GM12878 (cell line): ENCODE measurements around the gene SMOC2. TPM values are rescaled to one million over a fixed set of nuclear protein-coding genes. Genes with fewer than 3 reads are reported as not detected.

Source experiments
- ATAC-seq: fragments of 200-7000 bp; cut with Tn5 transposase; 3 replicates; pipeline ENCODE4 v1.9.1; 2020; ENCODE audit warnings: mild to moderate bottlenecking, moderate library complexity
- BruUV-seq: library from RNA; stranded (reverse); fragments of 400-500 nt; replicated peaks from 2 replicates; lab custom pipeline; 2021; lab: Mats Ljungman, UMichigan
- CTCF ChIA-PET: fragments of 300-600 bp; sonication (Branson Sonifier 250); formaldehyde crosslinking; extraction: SDS; loops from one replicate; lab custom pipeline; 2021; ENCODE audit warnings: inconsistent platforms; lab: Yijun Ruan, JAX
- POLR2A ChIA-PET: fragments of 350-600 bp; formaldehyde crosslinking; extraction: SDS; loops from one replicate; lab custom pipeline; 2021; ENCODE audit warnings: inconsistent platforms; lab: Charles Lee
- RAD21 ChIA-PET: fragments of 300-600 bp; sonication (Branson Sonifier 250); formaldehyde crosslinking; loops from one replicate; lab custom pipeline; 2023; ENCODE audit warnings: antibody characterized with exemption; ENCODE audit not compliant: unreplicated experiment; lab: Charles Lee
- SMC1A ChIA-PET: fragments of 300-600 bp; sonication (Branson Sonifier 250); formaldehyde crosslinking; loops from one replicate; lab custom pipeline; 2023; ENCODE audit not compliant: unreplicated experiment, uncharacterized antibody; lab: Charles Lee
- DNase-seq: peaks from one replicate; pipeline ENCODE4 v3.0.0-alpha.2; 2011; ENCODE audit warnings: low read depth, low spot score
- FAIRE-seq: peaks from 3 replicates; lab custom pipeline; 2011; peaks lifted over from hg19 to GRCh38; lab: Jason Lieb, UNC
- H2AFZ ChIP-seq: 2 replicates; pipeline ENCODE4 v1.6.0; 2011; ENCODE audit warnings: low read depth, low read length, control low read depth; ENCODE audit not compliant: control insufficient read depth
- H3K27ac ChIP-seq: 2 replicates; pipeline ENCODE4 v1.5.1; 2011; ENCODE audit warnings: control low read depth; ENCODE audit not compliant: control insufficient read depth, insufficient read depth
- H3K27me3 ChIP-seq, 2 experiments: replicated peaks in 1 of 2; 2 replicates each; pipeline versions ENCODE4 v1.6.0 to v1.6.1; 2011; ENCODE audit warnings: low read length in 1 of 2; ENCODE audit not compliant: control insufficient read depth in 2 of 2, insufficient read depth in 2 of 2
- H3K36me3 ChIP-seq, 2 experiments: 2 replicates each; pipeline ENCODE4 v1.5.1; 2011; ENCODE audit warnings: low read length in 1 of 2; ENCODE audit not compliant: control insufficient read depth in 2 of 2, insufficient read depth in 2 of 2
- H3K4me1 ChIP-seq: 2 replicates; pipeline ENCODE4 v1.6.1; 2011; ENCODE audit warnings: mild to moderate bottlenecking, low read length, moderate library complexity, mixed read lengths; ENCODE audit not compliant: control insufficient read depth, insufficient read depth
- H3K4me2 ChIP-seq: 2 replicates; pipeline ENCODE4 v1.6.0; 2011; ENCODE audit warnings: control low read depth; ENCODE audit not compliant: control insufficient read depth, insufficient read depth
- H3K4me3 ChIP-seq: fragments of 200-600 bp; sonication (generic); 2 replicates; pipeline ENCODE4 v1.5.1; 2016
- H3K79me2 ChIP-seq: 2 replicates; pipeline ENCODE4 v1.6.0; 2011; ENCODE audit warnings: low read length; ENCODE audit not compliant: control insufficient read depth, insufficient read depth
- H3K9ac ChIP-seq: 2 replicates; pipeline ENCODE4 v1.8.0; 2011; ENCODE audit warnings: low read length, control low read depth, mixed read lengths; ENCODE audit not compliant: control insufficient read depth, insufficient read depth
- H3K9me3 ChIP-seq: replicated peaks from 3 replicates; pipeline ENCODE4 v1.5.1; 2011; ENCODE audit warnings: mild to moderate bottlenecking, low read length; ENCODE audit not compliant: control insufficient read depth, insufficient read depth
- H4K20me1 ChIP-seq: 2 replicates; pipeline ENCODE4 v1.6.0; 2011; ENCODE audit not compliant: control insufficient read depth, insufficient read depth
- BRCA1 ChIP-seq: IDR thresholded peaks from 2 replicates; pipeline ENCODE4 v1.6.1; 2011; ENCODE audit warnings: low read depth, low read length, improper control_type of control experiment
- EGR1 ChIP-seq, 2 experiments: IDR thresholded peaks; 1 replicate in 1 of 2; 2 replicates in 1 of 2; pipeline ENCODE4 v1.6.1; 2011 to 2012; ENCODE audit warnings: low read depth in 2 of 2, low read length in 2 of 2, borderline replicate concordance in 1 of 2, mild to moderate bottlenecking in 1 of 2, moderate library complexity in 1 of 2
- FOS ChIP-seq: IDR thresholded peaks from 3 replicates; pipeline ENCODE4 v1.6.1; 2011; ENCODE audit warnings: borderline replicate concordance; ENCODE audit not compliant: insufficient read length; ENCODE audit errors: extremely low read depth
- FOXM1 ChIP-seq: IDR thresholded peaks from 2 replicates; pipeline ENCODE4 v1.6.1; 2012; ENCODE audit warnings: low read depth, mild to moderate bottlenecking, inconsistent platforms, low read length, moderate library complexity
- NFYA ChIP-seq: IDR thresholded peaks from 2 replicates; pipeline ENCODE4 v1.6.1; 2011; ENCODE audit warnings: low read depth, mild to moderate bottlenecking, low read length, improper control_type of control experiment, borderline replicate concordance
- ZNF384 ChIP-seq: IDR thresholded peaks from 2 replicates; pipeline ENCODE4 v1.6.1; 2012; ENCODE audit warnings: low read depth, mild to moderate bottlenecking, low read length, improper control_type of control experiment, borderline replicate concordance
- WGBS: methylation state at CpG from one replicate; pipeline ENCODE4 v1.1.6; 2016; ENCODE audit warnings: low lambda C conversion rate; ENCODE audit not compliant: insufficient replicate concordance, insufficient coverage; ENCODE audit errors: missing lambda C conversion rate; 5-methylcytosine and 5-hydroxymethylcytosine counted together
- in situ Hi-C: fragments of 300-500 bp; cut with MboI; formaldehyde crosslinking; loops from 9 replicates; pipeline ENCODE4 v1.14.3; 2018; ENCODE audit warnings: mixed read lengths
- intact Hi-C: fragments of 100-400 bp; cut with micrococcal nuclease; formaldehyde crosslinking; loops from one replicate; pipeline ENCODE4 v1.14.2; 2022; ENCODE audit not compliant: unreplicated experiment
- polyA plus RNA-seq, 11 experiments: library from polyadenylated mRNA; depleted of rRNA in 4 of 11; unstranded in 6 of 11; stranded (reverse) in 5 of 11; fragments of >200 nt; fragmentation: Nextera tagmentation in 4 of 11; fragmentation: Illumina TruSeq in 1 of 11; extraction: Ambion mirVana in 4 of 11; extraction: Trizol in 1 of 11; gene quantifications; 1 replicate in 1 of 11; 2 replicates in 10 of 11; pipeline versions ENCODE4 v1.2.1 to v1.2.3, GENCODE V29; 2011 to 2016; ENCODE audit warnings: inconsistent platforms in 2 of 11, missing spikeins in 2 of 11, low read depth in 1 of 11
- total RNA-seq, 4 experiments: library from RNA; depleted of rRNA in 3 of 4; stranded (reverse); fragments of >200 nt in 3 of 4; fragmentation: Illumina TruSeq in 1 of 4; extraction: Trizol in 1 of 4; gene quantifications; 2 replicates each; pipeline versions ENCODE4 v1.2.1 to v1.2.3, GENCODE V29; 2013 to 2021
- TF ChIP-seq, protein P1 (sequence below): IDR thresholded peaks from 2 replicates; pipeline ENCODE4 v1.6.1; 2012; ENCODE audit warnings: improper control_type of control experiment, low read depth, low read length; ENCODE audit not compliant: insufficient replicate concordance
- TF ChIP-seq, protein P2 (sequence below): IDR thresholded peaks from 2 replicates; pipeline ENCODE4 v1.6.1; 2012; ENCODE audit warnings: low read depth, low read length, improper control_type of control experiment
- TF ChIP-seq, protein P3 (sequence below): fragments of 450-650 bp; IDR thresholded peaks from 2 replicates; pipeline ENCODE4 v1.6.1; 2017; ENCODE audit warnings: mild to moderate bottlenecking, low read depth, inconsistent platforms; ENCODE audit not compliant: poor library complexity, severe bottlenecking

Gene SMOC2
- total and polyA plus RNA-seq, 10 of the 15 experiments (the other 5 are each of a cell fraction or from before 2014, with no cell fraction given), result 0.10 to 0.12 TPM; not detected in 8

- Histone ChIP-seq H3K4me3 (no peak overlapping the region), H3K27ac (no peak overlapping the region), H3K36me3 (no peaks in the 10 kb centered on the region), H3K9me3 (no peaks in the 10 kb centered on the region; the same call in 2 of the 3 replicates), H4K20me1 (no peaks in the 10 kb centered on the region), H3K4me1 (no peaks in the 10 kb centered on the region), H3K4me2 (no peak overlapping the region), H3K27me3 (no peaks in the 10 kb centered on the region), H2AFZ (no peak overlapping the region), H3K9ac (no peak overlapping the region), H3K79me2 (no peaks in the 10 kb centered on the region)
- ChIA-PET POLR2A (no interaction called here), CTCF (no interaction called here), SMC1A (no interaction called here), RAD21 (no interaction called here)
- no TSS peak for BruUV-seq
- FAIRE-seq (no peak), DNase-seq (no peak), ATAC-seq (no peak)
- in situ Hi-C loops (no loop called here), intact Hi-C loops (no loop called here)
- TF ChIP-seq NFYA (no peak), FOS (no peak), EGR1 (IDR thresholded peaks at IDR 0.05; ENCODE audit: borderline replicate concordance in 1 of 2, low read depth in 2 of 2, low read length in 2 of 2) (no peak), BRCA1 (no peak), FOXM1 (no peak), ZNF384 (no peak)
- TF ChIP-seq, protein P1, sequence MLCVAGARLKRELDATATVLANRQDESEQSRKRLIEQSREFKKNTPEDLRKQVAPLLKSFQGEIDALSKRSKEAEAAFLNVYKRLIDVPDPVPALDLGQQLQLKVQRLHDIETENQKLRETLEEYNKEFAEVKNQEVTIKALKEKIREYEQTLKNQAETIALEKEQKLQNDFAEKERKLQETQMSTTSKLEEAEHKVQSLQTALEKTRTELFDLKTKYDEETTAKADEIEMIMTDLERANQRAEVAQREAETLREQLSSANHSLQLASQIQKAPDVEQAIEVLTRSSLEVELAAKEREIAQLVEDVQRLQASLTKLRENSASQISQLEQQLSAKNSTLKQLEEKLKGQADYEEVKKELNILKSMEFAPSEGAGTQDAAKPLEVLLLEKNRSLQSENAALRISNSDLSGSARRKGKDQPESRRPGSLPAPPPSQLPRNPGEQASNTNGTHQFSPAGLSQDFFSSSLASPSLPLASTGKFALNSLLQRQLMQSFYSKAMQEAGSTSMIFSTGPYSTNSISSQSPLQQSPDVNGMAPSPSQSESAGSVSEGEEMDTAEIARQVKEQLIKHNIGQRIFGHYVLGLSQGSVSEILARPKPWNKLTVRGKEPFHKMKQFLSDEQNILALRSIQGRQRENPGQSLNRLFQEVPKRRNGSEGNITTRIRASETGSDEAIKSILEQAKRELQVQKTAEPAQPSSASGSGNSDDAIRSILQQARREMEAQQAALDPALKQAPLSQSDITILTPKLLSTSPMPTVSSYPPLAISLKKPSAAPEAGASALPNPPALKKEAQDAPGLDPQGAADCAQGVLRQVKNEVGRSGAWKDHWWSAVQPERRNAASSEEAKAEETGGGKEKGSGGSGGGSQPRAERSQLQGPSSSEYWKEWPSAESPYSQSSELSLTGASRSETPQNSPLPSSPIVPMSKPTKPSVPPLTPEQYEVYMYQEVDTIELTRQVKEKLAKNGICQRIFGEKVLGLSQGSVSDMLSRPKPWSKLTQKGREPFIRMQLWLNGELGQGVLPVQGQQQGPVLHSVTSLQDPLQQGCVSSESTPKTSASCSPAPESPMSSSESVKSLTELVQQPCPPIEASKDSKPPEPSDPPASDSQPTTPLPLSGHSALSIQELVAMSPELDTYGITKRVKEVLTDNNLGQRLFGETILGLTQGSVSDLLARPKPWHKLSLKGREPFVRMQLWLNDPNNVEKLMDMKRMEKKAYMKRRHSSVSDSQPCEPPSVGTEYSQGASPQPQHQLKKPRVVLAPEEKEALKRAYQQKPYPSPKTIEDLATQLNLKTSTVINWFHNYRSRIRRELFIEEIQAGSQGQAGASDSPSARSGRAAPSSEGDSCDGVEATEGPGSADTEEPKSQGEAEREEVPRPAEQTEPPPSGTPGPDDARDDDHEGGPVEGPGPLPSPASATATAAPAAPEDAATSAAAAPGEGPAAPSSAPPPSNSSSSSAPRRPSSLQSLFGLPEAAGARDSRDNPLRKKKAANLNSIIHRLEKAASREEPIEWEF, result no peak
- TF ChIP-seq, protein P2, sequence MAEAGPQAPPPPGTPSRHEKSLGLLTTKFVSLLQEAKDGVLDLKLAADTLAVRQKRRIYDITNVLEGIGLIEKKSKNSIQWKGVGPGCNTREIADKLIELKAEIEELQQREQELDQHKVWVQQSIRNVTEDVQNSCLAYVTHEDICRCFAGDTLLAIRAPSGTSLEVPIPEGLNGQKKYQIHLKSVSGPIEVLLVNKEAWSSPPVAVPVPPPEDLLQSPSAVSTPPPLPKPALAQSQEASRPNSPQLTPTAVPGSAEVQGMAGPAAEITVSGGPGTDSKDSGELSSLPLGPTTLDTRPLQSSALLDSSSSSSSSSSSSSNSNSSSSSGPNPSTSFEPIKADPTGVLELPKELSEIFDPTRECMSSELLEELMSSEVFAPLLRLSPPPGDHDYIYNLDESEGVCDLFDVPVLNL, result no peak
- TF ChIP-seq, protein P3, sequence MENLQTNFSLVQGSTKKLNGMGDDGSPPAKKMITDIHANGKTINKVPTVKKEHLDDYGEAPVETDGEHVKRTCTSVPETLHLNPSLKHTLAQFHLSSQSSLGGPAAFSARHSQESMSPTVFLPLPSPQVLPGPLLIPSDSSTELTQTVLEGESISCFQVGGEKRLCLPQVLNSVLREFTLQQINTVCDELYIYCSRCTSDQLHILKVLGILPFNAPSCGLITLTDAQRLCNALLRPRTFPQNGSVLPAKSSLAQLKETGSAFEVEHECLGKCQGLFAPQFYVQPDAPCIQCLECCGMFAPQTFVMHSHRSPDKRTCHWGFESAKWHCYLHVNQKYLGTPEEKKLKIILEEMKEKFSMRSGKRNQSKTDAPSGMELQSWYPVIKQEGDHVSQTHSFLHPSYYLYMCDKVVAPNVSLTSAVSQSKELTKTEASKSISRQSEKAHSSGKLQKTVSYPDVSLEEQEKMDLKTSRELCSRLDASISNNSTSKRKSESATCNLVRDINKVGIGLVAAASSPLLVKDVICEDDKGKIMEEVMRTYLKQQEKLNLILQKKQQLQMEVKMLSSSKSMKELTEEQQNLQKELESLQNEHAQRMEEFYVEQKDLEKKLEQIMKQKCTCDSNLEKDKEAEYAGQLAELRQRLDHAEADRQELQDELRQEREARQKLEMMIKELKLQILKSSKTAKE, result no peak
- WGBS, result 24% methylated on average over 14 of the region's 17 CpGs
Observed at GRCh38 chr6:168662301-168662936, 221.4 kb downstream of the SMOC2 start.
